SH-SY5Y (cell line): ENCODE results near the gene STUB1.

Experiments
- GATA2 ChIP-seq: IDR thresholded peaks from 2 replicates; pipeline ENCODE4 v1.6.1; 2011; ENCODE audit warnings: mild to moderate bottlenecking, low read depth, low read length
- GATA3 ChIP-seq: IDR thresholded peaks from 2 replicates; pipeline ENCODE4 v1.6.1; 2011; ENCODE audit warnings: low read depth, mild to moderate bottlenecking, low read length, moderate library complexity

- no peak for TF ChIP-seq GATA3
- TF ChIP-seq GATA2, result no peak
Measured at GRCh38 chr16:710500-711075, 30.4 kb downstream of the STUB1 start.
